Left ventricle myocardium inferior (tissue), 1 donor: Measurements from ENCODE around the gene NEB. TPM values are rescaled to one million over a fixed set of nuclear protein-coding genes. Genes with fewer than 3 reads are reported as not detected.

Experiments
- DNase-seq: peaks from one replicate; pipeline ENCODE4 v3.0.0-alpha.2; 2020
- H3K27ac ChIP-seq: fragments of 200-600 bp; replicated peaks from 2 replicates; pipeline ENCODE4 v1.8.0; 2021
- H3K27me3 ChIP-seq: fragments of 200-600 bp; 2 replicates; pipeline ENCODE4 v1.8.0; 2021; ENCODE audit warnings: low read depth
- H3K36me3 ChIP-seq: fragments of 200-600 bp; 2 replicates; pipeline ENCODE4 v1.8.0; 2021
- H3K4me1 ChIP-seq: fragments of 200-600 bp; 2 replicates; pipeline ENCODE4 v1.8.0; 2021
- H3K4me3 ChIP-seq: fragments of 200-600 bp; 2 replicates; pipeline ENCODE4 v1.8.0; 2021; ENCODE audit warnings: mild to moderate bottlenecking, moderate library complexity
- H3K9me3 ChIP-seq: fragments of 200-600 bp; replicated peaks from 2 replicates; pipeline ENCODE4 v1.8.0; 2021
- CTCF ChIP-seq: fragments of 200-600 bp; IDR thresholded peaks from 2 replicates; pipeline ENCODE4 v1.8.0; 2021; ENCODE audit warnings: antibody characterized with exemption, mild to moderate bottlenecking, borderline replicate concordance
- intact Hi-C: fragments of 100-400 bp; cut with micrococcal nuclease; formaldehyde crosslinking; loops from one replicate; pipeline ENCODE4 v1.11.0; 2022
- total RNA-seq: library from RNA; stranded (reverse); fragmentation: NEBNext Ultra II Directional; extraction: Animal tissue kit (Norgen Biotek cat#: 25700); gene quantifications from one replicate; pipeline ENCODE4 v1.2.1, GENCODE V29; 2021
- donor health status: DM: no; HTN: yes; CAD: no; lungs with severe emphysema.

NEB gene
- total RNA-seq, 1 donor from 2014 or later = 30.5 TPM

- intact Hi-C loops = no loop called here
- Histone ChIP-seq H3K27ac (no peak overlapping the region), H3K36me3 (no peaks in the 10 kb centered on the region), H3K9me3 (no peaks in the 10 kb centered on the region), H3K4me1 (no peaks in the 10 kb centered on the region), H3K27me3 (no peaks in the 10 kb centered on the region), H3K4me3 (no peak overlapping the region)
- no peak for DNase-seq
- no peak for TF ChIP-seq CTCF
Measured at GRCh38 chr2:151520976-151521375, 213.3 kb downstream of the NEB start.

- Histone ChIP-seq H3K27me3 (no peaks in the 10 kb centered on the region), H3K9me3 (no peaks in the 10 kb centered on the region), H3K36me3 (no peaks in the 10 kb centered on the region), H3K27ac (no peak overlapping the region), H3K4me1 (no peaks in the 10 kb centered on the region), H3K4me3 (no peak overlapping the region)
- intact Hi-C loops = no loop called here
- DNase-seq = no peak
- no peak for TF ChIP-seq CTCF
Measured at GRCh38 chr2:151518802-151519201, 215.5 kb downstream of the NEB start.

- no peaks in the 10 kb centered on the region for H3K36me3 ChIP-seq
- H3K4me1 ChIP-seq = no peaks in the 10 kb centered on the region
- H3K27ac ChIP-seq = no peak overlapping the region
- no peak overlapping the region for H3K4me3 ChIP-seq
- intact Hi-C loops = no loop called here
- H3K9me3 ChIP-seq = no peaks in the 10 kb centered on the region
- DNase-seq = no peak
- no peak for TF ChIP-seq CTCF
- H3K27me3 ChIP-seq = no peaks in the 10 kb centered on the region
Measured at GRCh38 chr2:151508519-151508918, 225.8 kb downstream of the NEB start.

GRCh38 chr2:151506170-151506569, 228.1 kb downstream of the NEB start:
- DNase-seq = no peak
- H3K27me3 ChIP-seq = no peaks in the 10 kb centered on the region
- H3K4me3 ChIP-seq = no peak overlapping the region
- no peaks in the 10 kb centered on the region for H3K4me1 ChIP-seq
- intact Hi-C loops = no loop called here
- no peak overlapping the region for H3K27ac ChIP-seq
- TF ChIP-seq CTCF = no peak
- no peaks in the 10 kb centered on the region for H3K36me3 ChIP-seq
- H3K9me3 ChIP-seq = no peaks in the 10 kb centered on the region

GRCh38 chr2:151498178-151498577, 236.1 kb downstream of the NEB start:
- H3K27me3 ChIP-seq = no peaks in the 10 kb centered on the region
- H3K9me3 ChIP-seq = no peaks in the 10 kb centered on the region
- no peak for TF ChIP-seq CTCF
- no peak overlapping the region for H3K4me3 ChIP-seq
- intact Hi-C loops = no loop called here
- no peak for DNase-seq
- H3K4me1 ChIP-seq = no peaks in the 10 kb centered on the region
- H3K27ac ChIP-seq = no peak overlapping the region
- H3K36me3 ChIP-seq = no peaks in the 10 kb centered on the region

- H3K9me3 ChIP-seq = no peaks in the 10 kb centered on the region
- intact Hi-C loops = no loop called here
- H3K4me3 ChIP-seq = no peak overlapping the region
- peaks cover 7% of the 10 kb centered on the region for H3K36me3 ChIP-seq
- TF ChIP-seq CTCF = no peak
- H3K4me1 ChIP-seq = no peaks in the 10 kb centered on the region
- DNase-seq = no peak
- no peaks in the 10 kb centered on the region for H3K27me3 ChIP-seq
- no peak overlapping the region for H3K27ac ChIP-seq
Measured at GRCh38 chr2:151491496-151491895, 242.8 kb downstream of the NEB start.
